T-helper 2 cell (primary cell): ENCODE data around the gene SLX4IP.
"Not testable (repeated sequence)": the region's sequence is repeated elsewhere in the genome, so short reads cannot be mapped to it uniquely, and the experiment has no call there.

Experiments used
- DNase-seq, 5 experiments: peaks; one replicate each; pipeline versions ENCODE4 v3.0.0 to v3.0.0-alpha.2; 2012 to 2022

SLX4IP gene

DNA sequence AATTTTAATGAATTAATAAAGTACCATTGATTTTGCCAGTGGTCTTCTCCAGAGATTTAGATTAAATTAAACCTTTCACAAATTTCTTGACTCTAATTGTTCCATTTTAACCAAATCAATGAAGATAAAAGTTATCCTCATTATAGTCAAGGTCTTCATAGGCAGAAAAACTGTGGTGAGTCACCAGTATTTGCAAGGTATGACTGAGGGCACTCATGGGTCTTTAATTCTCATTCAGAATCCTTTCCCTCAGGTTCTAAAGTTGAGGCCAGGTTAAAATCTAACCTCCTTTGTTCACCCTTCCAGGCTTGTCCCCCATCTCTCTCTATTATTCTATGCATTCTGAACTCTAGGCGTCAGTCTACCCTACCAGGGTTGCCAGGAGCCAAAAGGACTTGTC is 144.8 kb downstream of the SLX4IP start:
- no peak for DNase-seq

DNA sequence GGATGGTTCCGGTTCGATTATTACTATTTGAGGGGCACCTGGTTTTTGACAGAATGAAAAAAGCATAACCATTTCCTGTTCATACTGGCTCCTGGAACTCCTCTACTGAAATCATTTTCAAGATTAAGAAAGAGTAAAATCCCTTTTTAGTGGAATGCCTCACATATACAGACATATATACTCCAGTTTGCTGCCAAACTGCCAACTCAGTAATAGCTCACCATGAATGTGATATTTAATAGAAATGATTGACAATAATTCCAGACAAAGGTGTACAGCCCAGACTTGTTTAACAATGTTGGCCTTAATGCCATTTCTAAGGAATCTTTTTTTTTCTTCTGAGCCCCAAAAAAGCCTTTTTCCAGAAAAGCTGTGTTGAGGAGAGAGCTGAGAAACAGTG is 145.6 kb downstream of the SLX4IP start:
- DNase-seq = no peak

GRCh38 chr20:10581823-10582222 is 146.7 kb downstream of the SLX4IP start:
- DNase-seq = no peak

DNA sequence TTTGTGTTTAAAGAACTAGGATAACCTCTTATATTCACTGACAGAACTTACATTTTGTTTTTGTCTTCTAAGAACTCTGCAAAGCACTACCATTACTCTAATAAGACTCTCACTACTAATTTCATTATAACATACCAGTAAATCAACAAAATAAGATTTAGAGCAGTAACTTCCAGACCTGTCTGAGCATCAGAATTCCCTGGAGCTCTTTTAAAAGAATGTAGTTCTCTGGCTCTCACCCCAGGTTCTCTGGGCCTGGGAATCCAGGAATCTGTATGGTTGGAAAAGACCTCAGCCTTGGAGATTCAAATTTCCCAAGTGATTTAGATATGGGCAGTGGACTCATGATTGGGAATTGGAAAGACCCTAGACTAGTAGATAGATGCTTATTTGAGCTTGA is 149.3 kb downstream of the SLX4IP start:
- DNase-seq = no peak

DNA sequence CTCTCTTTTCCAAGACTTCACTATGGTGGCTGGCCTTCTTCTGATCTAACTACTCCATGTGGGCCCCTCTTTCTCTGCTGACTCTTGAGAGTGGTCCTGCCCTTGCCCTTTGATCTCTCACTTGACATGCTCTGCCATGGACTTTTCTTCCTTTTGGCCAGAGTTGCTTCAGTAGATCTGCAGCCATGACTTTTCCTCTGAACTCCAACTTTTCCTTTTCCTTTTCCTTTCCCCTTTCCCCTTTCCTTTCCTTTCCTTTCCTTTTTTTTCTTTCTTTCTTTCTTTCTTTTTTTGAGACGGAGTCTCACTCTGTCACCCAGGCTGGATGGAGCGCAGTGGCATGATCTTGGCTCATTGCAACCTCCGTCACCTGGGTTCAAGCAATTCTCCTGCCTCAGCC is 150.2 kb downstream of the SLX4IP start:
- no peak for DNase-seq

DNA sequence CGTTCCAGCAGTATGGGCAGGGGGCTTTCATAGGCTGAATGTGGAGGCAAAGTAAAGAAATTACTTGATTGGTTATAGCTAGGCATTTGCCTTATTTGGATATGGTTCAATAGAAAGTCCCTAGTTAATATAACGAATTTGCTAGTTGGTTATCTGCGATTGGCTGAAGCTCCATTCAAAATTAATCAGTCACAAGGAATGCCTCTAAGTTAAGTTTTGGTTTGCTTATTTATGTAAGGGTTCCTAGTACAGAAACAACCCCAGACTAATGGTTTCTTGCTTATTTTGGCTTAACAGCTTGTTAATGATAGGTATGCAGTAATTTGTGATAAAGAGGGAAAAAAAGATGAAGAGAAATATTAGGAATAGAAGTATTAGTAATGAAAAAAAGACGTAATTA is 151.2 kb downstream of the SLX4IP start:
- no peak for DNase-seq

DNA sequence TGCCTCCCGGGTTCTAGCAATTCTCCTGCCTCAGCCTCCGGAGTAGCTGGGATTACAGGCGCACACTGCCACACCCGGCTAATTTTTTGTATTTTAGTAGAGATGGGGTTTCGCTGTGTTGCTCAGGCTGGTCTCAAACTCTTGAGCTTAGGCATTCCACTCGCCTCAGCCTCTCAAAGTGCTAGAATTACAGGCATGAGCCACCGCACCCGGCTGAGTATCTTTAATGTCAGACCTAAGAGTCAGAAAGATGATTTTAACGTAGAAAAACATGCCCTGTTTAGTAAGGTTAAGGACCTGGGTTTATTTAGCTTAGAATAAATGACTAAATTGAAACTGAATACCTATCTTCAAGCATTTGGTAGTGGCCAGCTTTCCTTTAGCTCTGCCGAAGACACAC is 155.3 kb downstream of the SLX4IP start:
- not testable (repeated sequence) for DNase-seq

GRCh38 chr20:10590950-10591671 is 156.0 kb downstream of the SLX4IP start:
- no peak for DNase-seq

DNA sequence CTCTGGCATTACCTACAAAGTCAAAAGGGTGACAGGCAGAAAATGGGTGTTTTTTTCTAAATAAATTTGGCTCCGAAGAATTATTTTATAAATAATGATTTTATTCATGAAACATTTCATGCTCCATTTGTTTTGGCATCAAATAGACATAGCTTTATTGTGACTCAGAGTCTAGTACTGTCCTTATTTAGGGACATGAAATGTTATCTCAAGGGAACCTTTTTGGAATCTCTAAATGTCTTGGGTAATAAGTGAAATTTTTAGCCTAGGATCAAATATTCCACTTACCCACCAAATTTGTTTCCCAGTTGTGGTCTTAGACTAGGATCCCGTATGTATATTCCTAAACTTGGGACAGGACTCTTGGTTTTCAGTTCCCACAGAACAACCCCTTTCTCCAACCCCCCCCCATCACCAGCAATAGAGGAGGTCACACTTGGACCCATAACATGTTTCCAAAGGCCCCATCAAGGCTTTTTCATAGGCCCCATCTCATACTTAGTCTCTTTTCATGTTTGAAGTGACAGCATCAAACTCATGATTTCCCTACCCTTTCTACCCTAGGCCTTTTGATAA is 156.9 kb downstream of the SLX4IP start:
- DNase-seq = no peak

DNA sequence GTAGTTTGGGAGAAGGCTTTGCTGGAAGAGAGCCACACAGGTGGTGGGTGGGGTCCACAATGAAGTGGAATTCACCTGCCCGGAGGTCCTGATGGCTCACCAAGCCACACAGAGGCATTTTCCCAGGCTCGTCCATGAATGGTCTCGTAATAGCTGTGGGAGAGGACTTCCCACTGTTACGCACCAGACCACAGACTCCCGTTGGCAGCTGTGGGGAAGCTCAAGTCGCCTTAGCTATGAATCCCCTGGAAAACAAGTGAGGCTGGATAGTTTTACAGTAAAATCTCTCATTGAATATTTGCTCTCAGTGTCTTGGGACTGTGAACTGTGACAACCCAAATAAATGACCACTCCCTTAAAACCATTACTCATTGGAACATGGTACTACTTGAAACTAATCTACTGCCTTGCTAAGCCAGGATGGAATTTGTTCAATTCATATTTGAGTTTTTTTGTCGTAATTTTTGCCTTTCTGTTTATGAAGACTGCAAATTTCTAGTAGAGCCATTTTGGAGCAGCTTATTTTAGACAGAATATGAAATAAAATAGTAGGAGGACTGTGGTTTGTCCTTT is 159.3 kb downstream of the SLX4IP start:
- no peak for DNase-seq

- DNase-seq = no peak
Measured at GRCh38 chr20:10595266-10595665, 160.2 kb downstream of the SLX4IP start.

GRCh38 chr20:10595985-10596384 is 160.9 kb downstream of the SLX4IP start:
- no peak for DNase-seq

DNA sequence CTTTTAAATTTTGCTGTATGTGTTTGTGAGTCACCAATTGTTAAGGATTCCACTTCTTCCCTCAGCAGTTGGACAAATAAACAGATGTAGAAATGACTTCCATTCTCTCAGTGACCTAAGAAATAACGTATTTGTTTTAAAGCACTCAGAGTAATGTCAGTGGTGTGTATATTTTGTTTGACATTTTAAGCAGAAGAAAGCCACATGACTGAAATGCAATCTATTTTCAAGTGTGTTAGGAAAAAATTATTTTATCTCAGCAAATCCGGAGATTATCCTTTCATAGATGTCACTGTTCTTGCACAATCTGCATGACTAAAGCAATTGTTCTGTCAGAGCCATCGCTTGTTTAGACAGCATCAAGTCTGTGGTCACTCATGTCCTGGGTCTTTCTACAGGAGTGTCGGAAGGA is 161.6 kb downstream of the SLX4IP start:
- no peak for DNase-seq

DNA sequence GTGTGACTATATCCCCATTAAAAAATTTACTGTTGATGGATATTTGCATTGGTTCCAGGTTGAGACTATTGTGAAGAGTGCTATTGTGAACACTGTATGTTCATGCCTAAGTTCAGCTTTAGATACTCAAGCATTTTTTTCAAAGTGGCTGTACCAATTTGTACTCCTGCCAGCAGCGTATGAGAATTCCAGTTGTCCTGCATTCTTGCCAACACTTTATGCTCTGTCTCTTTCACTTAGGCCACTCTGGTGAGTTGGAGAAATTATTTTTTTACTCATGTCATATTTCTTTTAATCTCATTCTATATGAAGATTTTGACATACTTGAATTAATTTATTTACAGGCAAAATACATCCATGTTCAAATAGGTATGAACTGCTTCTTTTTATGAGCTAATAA is 162.5 kb downstream of the SLX4IP start:
- DNase-seq = no peak

- no peak for DNase-seq
Measured at GRCh38 chr20:10602221-10602871, 167.2 kb downstream of the SLX4IP start.

- DNase-seq = peak in 1 of 5 experiments; percentile 87
Measured at GRCh38 chr20:10603378-10603777, 168.3 kb downstream of the SLX4IP start.

GRCh38 chr20:10603971-10604864 is 169.1 kb downstream of the SLX4IP start:
- no peak for DNase-seq

DNA sequence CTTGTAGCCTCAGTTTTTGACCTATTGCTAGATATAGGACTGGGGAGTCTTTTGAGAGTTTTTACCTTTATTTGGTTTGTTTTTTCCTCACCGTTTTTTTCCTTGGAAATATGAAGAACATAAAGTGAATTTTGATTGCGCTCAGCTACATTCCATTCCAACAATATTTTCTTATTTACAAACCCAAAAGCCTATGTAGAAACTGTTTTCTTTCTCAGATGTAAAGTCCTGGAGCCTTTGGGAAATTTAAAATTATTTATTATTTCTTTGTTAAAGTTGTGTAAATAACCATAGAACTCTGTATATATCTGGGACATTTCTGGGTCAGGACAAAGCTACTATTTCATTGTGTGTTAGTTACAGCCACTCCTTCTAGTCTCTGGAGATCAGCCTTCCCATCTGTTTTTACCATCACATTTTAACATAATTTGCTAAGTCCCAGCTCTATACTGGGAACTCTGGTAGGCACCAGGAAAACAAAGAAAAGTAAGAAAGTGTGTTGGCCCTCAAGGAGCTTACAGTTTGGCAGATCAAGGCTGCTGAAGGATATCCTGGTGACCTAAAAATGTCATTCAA is 169.8 kb downstream of the SLX4IP start:
- DNase-seq = no peak

GRCh38 chr20:10605547-10606195 is 170.6 kb downstream of the SLX4IP start:
- DNase-seq = no peak

DNA sequence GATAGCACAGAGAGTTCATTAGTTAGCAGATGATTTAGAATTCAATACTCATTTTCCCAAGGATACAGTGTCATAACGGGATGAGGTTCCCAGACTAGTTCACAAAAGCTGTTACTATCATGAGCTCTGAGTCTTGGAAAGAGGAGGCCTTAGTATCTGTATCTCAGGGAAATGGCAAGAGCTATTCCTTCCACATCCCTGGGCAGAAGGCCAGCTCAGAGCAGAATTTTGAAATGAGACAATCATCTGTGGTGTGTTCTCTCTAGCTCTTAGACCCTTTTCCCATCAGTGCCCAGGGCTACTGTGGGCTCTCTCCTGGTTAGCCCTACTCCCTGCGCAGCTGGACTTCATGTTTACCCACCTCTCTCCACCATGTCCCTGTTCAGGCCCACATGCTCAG is 174.2 kb downstream of the SLX4IP start:
- no peak for DNase-seq

DNA sequence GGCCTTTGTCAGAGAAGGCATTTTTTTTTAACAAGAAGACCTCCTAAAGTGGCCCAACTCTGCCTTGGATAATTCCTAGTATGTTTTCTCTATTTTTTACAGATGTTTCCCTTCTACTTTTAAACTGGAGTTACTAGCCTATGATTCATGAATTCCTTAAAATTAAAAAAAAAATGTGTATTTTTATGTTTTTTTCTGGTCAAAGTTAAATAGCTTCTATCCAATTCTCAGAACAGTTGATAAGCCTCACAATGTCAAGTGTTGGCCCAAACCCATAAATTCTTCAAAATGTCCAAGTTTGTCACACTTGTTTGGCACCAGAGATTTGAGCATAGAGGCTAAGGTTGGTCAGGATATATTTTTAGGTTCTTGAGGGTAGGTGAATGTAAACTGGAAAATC is 174.7 kb downstream of the SLX4IP start:
- DNase-seq = no peak

DNA sequence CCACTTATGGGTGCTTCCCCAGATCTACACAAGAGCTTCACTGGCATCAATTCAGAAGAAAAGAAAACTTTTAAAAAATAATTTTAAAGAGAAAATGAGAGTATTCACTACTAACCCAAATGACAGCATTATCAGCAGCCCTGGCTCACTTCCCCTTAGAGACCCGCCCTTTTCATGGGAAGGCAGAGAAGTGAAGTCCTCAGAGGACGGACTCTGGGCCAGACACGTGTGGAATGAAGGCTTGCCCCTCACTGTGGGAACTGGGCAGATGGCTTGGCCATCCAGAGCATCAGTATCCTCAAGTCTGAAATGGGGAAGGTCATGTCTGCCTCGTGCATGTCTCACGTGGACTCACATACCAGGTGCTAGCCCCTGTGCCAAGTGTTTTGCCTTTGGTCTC is 175.1 kb downstream of the SLX4IP start:
- DNase-seq = no peak
